Tongue (tissue), 2 donors: Measurements from ENCODE around the gene SEMA3C. TPM values are rescaled to one million over a fixed set of nuclear protein-coding genes. Genes with fewer than 3 reads are reported as not detected.

Source experiments
- DNase-seq: peaks from one replicate; pipeline ENCODE4 v3.0.0-alpha.2; 2015
- total RNA-seq: library from RNA; depleted of rRNA; stranded (reverse); fragments of >200 nt; gene quantifications from one replicate; pipeline ENCODE4 v1.2.3, GENCODE V29; 2014

SEMA3C gene
- total RNA-seq, 1 donor from 2014 or later: 212 TPM

GRCh38 chr7:80823057-80823456 is 95.8 kb downstream of the SEMA3C start:
- DNase-seq: no peak

- DNase-seq: no peak
These were observed 97.0 kb downstream of the SEMA3C start for GRCh38 chr7:80821771-80822319.

GRCh38 chr7:80819503-80819902 is 99.3 kb downstream of the SEMA3C start:
- DNase-seq: no peak

- no peak for DNase-seq
These were observed 100.7 kb downstream of the SEMA3C start for GRCh38 chr7:80818181-80818580.

GRCh38 chr7:80816806-80817205 is 102.0 kb downstream of the SEMA3C start:
- peak; percentile 15 for DNase-seq

GRCh38 chr7:80815733-80816132 is 103.1 kb downstream of the SEMA3C start:
- DNase-seq: no peak

- no peak for DNase-seq
These were observed 109.3 kb downstream of the SEMA3C start for GRCh38 chr7:80809545-80809944.

- DNase-seq: no peak
These were observed 111.5 kb downstream of the SEMA3C start for GRCh38 chr7:80807166-80807900.

- no peak for DNase-seq
These were observed 112.2 kb downstream of the SEMA3C start for GRCh38 chr7:80806663-80807062.

- DNase-seq: no peak
These were observed 114.3 kb downstream of the SEMA3C start for GRCh38 chr7:80804589-80804988.

- DNase-seq: no peak
These were observed 116.3 kb downstream of the SEMA3C start for GRCh38 chr7:80802527-80802926.

GRCh38 chr7:80794631-80795573 is 123.9 kb downstream of the SEMA3C start:
- peak; percentile 68 for DNase-seq

- peak; percentile 19 for DNase-seq
These were observed 127.3 kb downstream of the SEMA3C start for GRCh38 chr7:80791509-80791929.

GRCh38 chr7:80790877-80791276 is 128.0 kb downstream of the SEMA3C start:
- no peak for DNase-seq

- DNase-seq: no peak
These were observed 131.1 kb downstream of the SEMA3C start for GRCh38 chr7:80787721-80788120.

GRCh38 chr7:80785961-80786536 is 132.8 kb downstream of the SEMA3C start:
- DNase-seq: no peak

GRCh38 chr7:80785276-80785675 is 133.6 kb downstream of the SEMA3C start:
- no peak for DNase-seq

- DNase-seq: no peak
These were observed 135.0 kb downstream of the SEMA3C start for GRCh38 chr7:80783678-80784327.

GRCh38 chr7:80783186-80783677 is 135.6 kb downstream of the SEMA3C start:
- DNase-seq: no peak

GRCh38 chr7:80781561-80781979 is 137.3 kb downstream of the SEMA3C start:
- DNase-seq: peak; percentile 80

- no peak for DNase-seq
These were observed 137.7 kb downstream of the SEMA3C start for GRCh38 chr7:80781146-80781545.

- DNase-seq: no peak
These were observed 139.4 kb downstream of the SEMA3C start for GRCh38 chr7:80779456-80779855.
